ENCODE data around the gene ECHDC1. TPM values are rescaled to one million over a fixed set of nuclear protein-coding genes. Genes with fewer than 3 reads are reported as not detected.

Gene ECHDC1
- total and polyA plus RNA-seq, 2 of the 8 experiments (the other 6 are each of a cell fraction or from before 2014, with no cell fraction given) = 11.3 to 60.5 TPM

Small RNA genes lying within 50 kb of the gene (small RNA-seq; reads per million reads assigned to genes)
- not detected for gene RNA5SP217 (ENCODE audit: insufficient read depth)

Other genes with a start within 250 kb of the ECHDC1 start
- not detected in 2 replicates for gene RSPO3, start 224.9 kb downstream of the ECHDC1 start, total RNA-seq (2021; fragmentation: NEBNext Ultra II Directional; extraction: Animal tissue kit (Norgen Biotek cat#: 25700))
- 0.02 TPM in 1 of 2 replicates, not detected in the other for gene RSPO3, start 224.9 kb downstream of the ECHDC1 start, polyA plus RNA-seq (2011; rRNA removed)
- gene RNF146, start 76.7 kb downstream of the ECHDC1 start, total RNA-seq (2021; fragmentation: NEBNext Ultra II Directional; extraction: Animal tissue kit (Norgen Biotek cat#: 25700)) = 28.8 and 30.8 TPM in 2 replicates
- 11.6 and 16.1 TPM in 2 replicates for gene RNF146, start 76.7 kb downstream of the ECHDC1 start, polyA plus RNA-seq (2011; rRNA removed)
- 9.2 and 10.8 TPM in 2 replicates for gene KIAA0408, start 115.8 kb upstream of the ECHDC1 start, total RNA-seq (2021; fragmentation: NEBNext Ultra II Directional; extraction: Animal tissue kit (Norgen Biotek cat#: 25700))
- 0.96 and 3.3 TPM in 2 replicates for gene KIAA0408, start 115.8 kb upstream of the ECHDC1 start, polyA plus RNA-seq (2011; rRNA removed)
- not detected in 2 replicates for gene C6orf58, start 233.6 kb upstream of the ECHDC1 start, total RNA-seq (2021; fragmentation: NEBNext Ultra II Directional; extraction: Animal tissue kit (Norgen Biotek cat#: 25700))
- gene C6orf58, start 233.6 kb upstream of the ECHDC1 start, polyA plus RNA-seq (2011; rRNA removed) = not detected in 2 replicates